ENCODE measurements around the gene H1-8. TPM values are rescaled to one million over a fixed set of nuclear protein-coding genes. Genes with fewer than 3 reads are reported as not detected.

Gene H1-8
- total RNA-seq, 1 experiment from 2014 or later = not detected

- POLR2A ChIA-PET (ENCODE audit: unreplicated experiment) = no interaction called here
- no peak overlapping the region for H3K4me3 ChIP-seq (ENCODE audit: low read length)
- H3K4me2 ChIP-seq (ENCODE audit: low read length) = no peak overlapping the region
- DNase-seq (no peak), ATAC-seq (no peak)
- no peaks in the 10 kb centered on the region for H3F3A ChIP-seq (ENCODE audit: low read length, unreplicated experiment)
- H4K20me1 ChIP-seq (ENCODE audit: low read length) = no peaks in the 10 kb centered on the region
- BruUV-seq (replicated peaks) = no TSS peak
- H3K9me2 ChIP-seq (replicated peaks; ENCODE audit: low read length) = no peaks in the 10 kb centered on the region
- no peaks in the 10 kb centered on the region for H3K4me1 ChIP-seq (ENCODE audit: insufficient read depth, low read length)
- no peak overlapping the region for H2AFZ ChIP-seq (ENCODE audit: low read length)
- CTCF ChIA-PET = no interaction called here
- intact Hi-C loops (cut with micrococcal nuclease) = no loop called here
- no peaks in the 10 kb centered on the region for H3K36me3 ChIP-seq (ENCODE audit: low read depth, low read length)
- H3K9ac ChIP-seq (ENCODE audit: low read length) = no peak overlapping the region
- H3K9me3 ChIP-seq (ENCODE audit: low read length) = no peaks in the 10 kb centered on the region
- TF ChIP-seq EZH2phosphoT487 (IDR thresholded peaks at IDR 0.05; ENCODE audit: borderline replicate concordance, low read length) = no peak
- no peak for TF ChIP-seq CTCF (conservative IDR thresholded peaks at IDR 0.05; ENCODE audit: low read depth, low read length)
- TF ChIP-seq EZH2 (IDR thresholded peaks at IDR 0.05; ENCODE audit: low read length, unreplicated experiment) = no peak
- no peaks in the 10 kb centered on the region for H3K27me3 ChIP-seq (ENCODE audit: low read length)
- H3K79me2 ChIP-seq (ENCODE audit: low read length) = no peaks in the 10 kb centered on the region
- no peak overlapping the region for H3K27ac ChIP-seq (ENCODE audit: low read length)
Measured at GRCh38 chr3:129590215-129590614, 47.2 kb downstream of the H1-8 start.

- Histone ChIP-seq H3K27me3 (ENCODE audit: low read length) (no peaks in the 10 kb centered on the region), H3K4me3 (ENCODE audit: low read length) (no peak overlapping the region), H3K4me1 (ENCODE audit: insufficient read depth, low read length) (no peaks in the 10 kb centered on the region), H3K36me3 (ENCODE audit: low read depth, low read length) (no peaks in the 10 kb centered on the region), H3K4me2 (ENCODE audit: low read length) (no peak overlapping the region), H3K27ac (ENCODE audit: low read length) (no peak overlapping the region), H3K9ac (ENCODE audit: low read length) (no peak overlapping the region), H2AFZ (ENCODE audit: low read length) (no peak overlapping the region), H3K9me3 (ENCODE audit: low read length) (no peaks in the 10 kb centered on the region), H3F3A (ENCODE audit: low read length, unreplicated experiment) (no peaks in the 10 kb centered on the region), H4K20me1 (ENCODE audit: low read length) (no peaks in the 10 kb centered on the region), H3K79me2 (ENCODE audit: low read length) (no peaks in the 10 kb centered on the region), H3K9me2 (replicated peaks; ENCODE audit: low read length) (no peaks in the 10 kb centered on the region)
- TF ChIP-seq CTCF (conservative IDR thresholded peaks at IDR 0.05; ENCODE audit: low read depth, low read length) (no peak), EZH2 (IDR thresholded peaks at IDR 0.05; ENCODE audit: low read length, unreplicated experiment) (no peak), EZH2phosphoT487 (IDR thresholded peaks at IDR 0.05; ENCODE audit: borderline replicate concordance, low read length) (no peak)
- ATAC-seq = no peak
- BruUV-seq (replicated peaks) = no TSS peak
- intact Hi-C loops (cut with micrococcal nuclease) = no loop called here
- CTCF ChIA-PET = no interaction called here
- DNase-seq = no peak
- POLR2A ChIA-PET (ENCODE audit: unreplicated experiment) = no interaction called here
Measured at GRCh38 chr3:129591932-129592331, 49.0 kb downstream of the H1-8 start.

GRCh38 chr3:129592381-129593131 lies 49.6 kb downstream of the H1-8 start:
- Histone ChIP-seq H3K4me2 (ENCODE audit: low read length) (no peak overlapping the region), H3K36me3 (ENCODE audit: low read depth, low read length) (no peaks in the 10 kb centered on the region), H3K9me3 (ENCODE audit: low read length) (no peaks in the 10 kb centered on the region), H4K20me1 (ENCODE audit: low read length) (no peaks in the 10 kb centered on the region), H3K4me3 (ENCODE audit: low read length) (no peak overlapping the region), H3K27me3 (ENCODE audit: low read length) (no peaks in the 10 kb centered on the region), H2AFZ (ENCODE audit: low read length) (no peak overlapping the region), H3K79me2 (ENCODE audit: low read length) (no peaks in the 10 kb centered on the region), H3K4me1 (ENCODE audit: insufficient read depth, low read length) (no peaks in the 10 kb centered on the region), H3K9me2 (replicated peaks; ENCODE audit: low read length) (no peaks in the 10 kb centered on the region), H3F3A (ENCODE audit: low read length, unreplicated experiment) (no peaks in the 10 kb centered on the region), H3K27ac (ENCODE audit: low read length) (no peak overlapping the region), H3K9ac (ENCODE audit: low read length) (no peak overlapping the region)
- ATAC-seq (no peak), DNase-seq (no peak)
- intact Hi-C loops (cut with micrococcal nuclease) = no loop called here
- TF ChIP-seq EZH2phosphoT487 (IDR thresholded peaks at IDR 0.05; ENCODE audit: borderline replicate concordance, low read length) (no peak), EZH2 (IDR thresholded peaks at IDR 0.05; ENCODE audit: low read length, unreplicated experiment) (no peak), CTCF (conservative IDR thresholded peaks at IDR 0.05; ENCODE audit: low read depth, low read length) (no peak)
- ChIA-PET POLR2A (ENCODE audit: unreplicated experiment) (no interaction called here), CTCF (interaction anchor here (0.6 kb wide), 1 partner anchor 1845 kb away, joined by 7 read pairs; no protein-coding TSS in a partner anchor)
- BruUV-seq (replicated peaks) = no TSS peak

Measured in PC-3 (cell line).